HEK293 (cell line): ENCODE data around the gene CAMTA2.

ENCODE experiments used
- CTCF ChIA-PET: fragments of 350-600 bp; formaldehyde crosslinking; extraction: SDS; loops from one replicate; lab custom pipeline; 2021; ENCODE audit warnings: antibody characterized with exemption; lab: Yijun Ruan, JAX
- POLR2A ChIA-PET: fragments of 300-600 bp; formaldehyde crosslinking; extraction: SDS; loops from one replicate; lab custom pipeline; 2020; ENCODE audit warnings: antibody characterized with exemption, inconsistent platforms; lab: Yijun Ruan, JAX
- H3K27ac ChIP-seq: fragments of 200-500 bp; sonication (Bioruptor generic); 2 replicates; pipeline ENCODE4 v1.5.1; 2014; ENCODE audit warnings: low read depth, low read length, control low read depth, inconsistent platforms; ENCODE audit errors: extremely low read depth
- H3K36me3 ChIP-seq, 2 experiments: fragments of 200-500 bp in 1 of 2; sonication (Bioruptor generic) in 1 of 2; 1 replicate in 1 of 2; 2 replicates in 1 of 2; pipeline ENCODE4 v1.5.1; 2014 to 2017; ENCODE audit warnings: inconsistent platforms in 2 of 2, low read length in 2 of 2; ENCODE audit not compliant: control insufficient read depth in 2 of 2, insufficient read depth in 1 of 2
- H3K4me1 ChIP-seq: fragments of 200-500 bp; sonication (Bioruptor generic); 2 replicates; pipeline ENCODE4 v1.5.1; 2014; ENCODE audit warnings: mild to moderate bottlenecking, low read length, inconsistent platforms; ENCODE audit not compliant: control insufficient read depth, insufficient read depth
- H3K4me3 ChIP-seq: 2 replicates; pipeline ENCODE4 v1.5.1; 2011; ENCODE audit warnings: low read depth, mild to moderate bottlenecking, control low read depth, low read length, moderate library complexity
- H3K9me3 ChIP-seq: fragments of 200-500 bp; sonication (Bioruptor generic); 2 replicates; pipeline ENCODE4 v1.5.1; 2014; ENCODE audit warnings: low read depth, low read length, inconsistent platforms; ENCODE audit not compliant: control insufficient read depth, insufficient read depth
- GLIS2 ChIP-seq: fragments of 450-650 bp; formaldehyde crosslinking; IDR thresholded peaks from 2 replicates; pipeline ENCODE4 v1.5.1; 2016; ENCODE audit warnings: missing biosample characterization, missing genetic modification characterization
- HOXA7 ChIP-seq: sonication (generic); formaldehyde crosslinking; IDR thresholded peaks from 2 replicates; pipeline ENCODE4 v1.8.1; 2022; ENCODE audit warnings: missing genetic modification reagents, borderline replicate concordance
- HOXC10 ChIP-seq: sonication (generic); formaldehyde crosslinking; IDR thresholded peaks from 2 replicates; pipeline ENCODE4 v1.8.1; 2023; ENCODE audit warnings: mild to moderate bottlenecking, missing genetic modification reagents
- SCRT1 ChIP-seq: fragments of 450-650 bp; formaldehyde crosslinking; IDR thresholded peaks from 2 replicates; pipeline ENCODE4 v1.5.1; 2016; ENCODE audit warnings: missing biosample characterization, missing genetic modification characterization, borderline replicate concordance
- SCRT2 ChIP-seq: fragments of 450-650 bp; formaldehyde crosslinking; IDR thresholded peaks from 2 replicates; pipeline ENCODE4 v1.5.1; 2016; ENCODE audit warnings: missing biosample characterization, missing genetic modification characterization
- SP2 ChIP-seq: fragments of 450-650 bp; formaldehyde crosslinking; IDR thresholded peaks from 2 replicates; pipeline ENCODE4 v1.5.1; 2016; ENCODE audit warnings: missing biosample characterization, missing genetic modification characterization
- ZBTB1 ChIP-seq: fragments of 450-650 bp; formaldehyde crosslinking; IDR thresholded peaks from 2 replicates; pipeline ENCODE4 v1.5.1; 2016; ENCODE audit warnings: missing biosample characterization, missing genetic modification characterization
- ZBTB20 ChIP-seq: fragments of 450-650 bp; formaldehyde crosslinking; IDR thresholded peaks from 2 replicates; pipeline ENCODE4 v1.5.1; 2016; ENCODE audit warnings: missing biosample characterization, missing genetic modification characterization
- ZBTB8A ChIP-seq: fragments of 450-650 bp; formaldehyde crosslinking; IDR thresholded peaks from 2 replicates; pipeline ENCODE4 v1.5.1; 2016; ENCODE audit warnings: missing biosample characterization, missing genetic modification characterization
- ZFP37 ChIP-seq: fragments of 450-650 bp; formaldehyde crosslinking; IDR thresholded peaks from 2 replicates; pipeline ENCODE4 v1.5.1; 2016; ENCODE audit warnings: missing biosample characterization, missing genetic modification characterization
- ZFP41 ChIP-seq: fragments of 450-650 bp; formaldehyde crosslinking; IDR thresholded peaks from 2 replicates; pipeline ENCODE4 v1.5.1; 2016; ENCODE audit warnings: missing biosample characterization, missing genetic modification characterization, borderline replicate concordance
- ZNF121 ChIP-seq: fragments of 450-650 bp; formaldehyde crosslinking; IDR thresholded peaks from 2 replicates; pipeline ENCODE4 v1.5.1; 2016; ENCODE audit warnings: missing biosample characterization, missing genetic modification characterization
- ZNF133 ChIP-seq: fragments of 450-650 bp; formaldehyde crosslinking; IDR thresholded peaks from 2 replicates; pipeline ENCODE4 v1.5.1; 2016; ENCODE audit warnings: missing biosample characterization, missing genetic modification characterization
- ZNF140 ChIP-seq: fragments of 450-650 bp; formaldehyde crosslinking; IDR thresholded peaks from 2 replicates; pipeline ENCODE4 v1.5.1; 2016; ENCODE audit warnings: missing biosample characterization, missing genetic modification characterization
- ZNF174 ChIP-seq: fragments of 450-650 bp; formaldehyde crosslinking; IDR thresholded peaks from 2 replicates; pipeline ENCODE4 v1.5.0; 2017; ENCODE audit warnings: missing biosample characterization, mild to moderate bottlenecking, missing genetic modification characterization
- ZNF175 ChIP-seq: fragments of 450-650 bp; formaldehyde crosslinking; IDR thresholded peaks from 2 replicates; pipeline ENCODE4 v1.5.1; 2016; ENCODE audit warnings: missing biosample characterization, missing genetic modification characterization
- ZNF221 ChIP-seq: fragments of 450-650 bp; formaldehyde crosslinking; IDR thresholded peaks from 2 replicates; pipeline ENCODE4 v1.5.1; 2017; ENCODE audit warnings: missing biosample characterization, missing genetic modification characterization, borderline replicate concordance
- ZNF335 ChIP-seq: fragments of 450-650 bp; formaldehyde crosslinking; conservative IDR thresholded peaks from 2 replicates; pipeline ENCODE4 v1.5.1; 2016; ENCODE audit warnings: missing biosample characterization, missing genetic modification characterization
- ZNF350 ChIP-seq: fragments of 450-650 bp; formaldehyde crosslinking; IDR thresholded peaks from 2 replicates; pipeline ENCODE4 v1.5.0; 2017; ENCODE audit warnings: missing biosample characterization, mild to moderate bottlenecking, missing genetic modification characterization
- ZNF354C ChIP-seq: fragments of 450-650 bp; formaldehyde crosslinking; IDR thresholded peaks from 2 replicates; pipeline ENCODE4 v1.5.1; 2016; ENCODE audit warnings: missing biosample characterization, missing genetic modification characterization, low read depth, borderline replicate concordance
- ZNF426 ChIP-seq: fragments of 450-650 bp; formaldehyde crosslinking; IDR thresholded peaks from 2 replicates; pipeline ENCODE4 v1.5.1; 2017; ENCODE audit warnings: missing biosample characterization, missing genetic modification characterization, mild to moderate bottlenecking, inconsistent platforms, moderate library complexity
- ZNF514 ChIP-seq: fragments of 450-650 bp; formaldehyde crosslinking; IDR thresholded peaks from 2 replicates; pipeline ENCODE4 v1.5.1; 2016; ENCODE audit warnings: missing biosample characterization, missing genetic modification characterization
- ZNF561 ChIP-seq: fragments of 450-650 bp; IDR thresholded peaks from 2 replicates; pipeline ENCODE4 v1.5.1; 2018; ENCODE audit warnings: missing biosample characterization, missing genetic modification characterization, borderline replicate concordance
- ZNF621 ChIP-seq: fragments of 450-650 bp; formaldehyde crosslinking; IDR thresholded peaks from 2 replicates; pipeline ENCODE4 v1.5.1; 2017; ENCODE audit warnings: missing biosample characterization, missing genetic modification characterization
- ZNF660 ChIP-seq: fragments of 450-650 bp; IDR thresholded peaks from 2 replicates; pipeline ENCODE4 v1.5.1; 2018; ENCODE audit warnings: missing biosample characterization, mild to moderate bottlenecking, missing genetic modification characterization
- ZSCAN16 ChIP-seq: fragments of 450-650 bp; formaldehyde crosslinking; IDR thresholded peaks from 2 replicates; pipeline ENCODE4 v1.5.1; 2016; ENCODE audit warnings: missing biosample characterization, missing genetic modification characterization
- ZXDB ChIP-seq: fragments of 450-650 bp; formaldehyde crosslinking; IDR thresholded peaks from 2 replicates; pipeline ENCODE4 v1.5.1; 2016; ENCODE audit warnings: missing biosample characterization, missing genetic modification characterization
- TF ChIP-seq, protein P1 (sequence below): fragments of 450-650 bp; formaldehyde crosslinking; conservative IDR thresholded peaks from 2 replicates; pipeline ENCODE4 v1.5.1; 2016; ENCODE audit warnings: low read depth, missing biosample characterization, missing genetic modification characterization
- TF ChIP-seq, protein P2 (sequence below): fragments of 450-650 bp; formaldehyde crosslinking; IDR thresholded peaks from 2 replicates; pipeline ENCODE4 v1.5.1; 2016; ENCODE audit warnings: missing biosample characterization, missing genetic modification characterization
- TF ChIP-seq, protein P3 (sequence below): fragments of 450-650 bp; formaldehyde crosslinking; IDR thresholded peaks from 2 replicates; pipeline ENCODE4 v1.5.1; 2017; ENCODE audit warnings: missing biosample characterization, missing genetic modification characterization

The CAMTA2 gene

DNA sequence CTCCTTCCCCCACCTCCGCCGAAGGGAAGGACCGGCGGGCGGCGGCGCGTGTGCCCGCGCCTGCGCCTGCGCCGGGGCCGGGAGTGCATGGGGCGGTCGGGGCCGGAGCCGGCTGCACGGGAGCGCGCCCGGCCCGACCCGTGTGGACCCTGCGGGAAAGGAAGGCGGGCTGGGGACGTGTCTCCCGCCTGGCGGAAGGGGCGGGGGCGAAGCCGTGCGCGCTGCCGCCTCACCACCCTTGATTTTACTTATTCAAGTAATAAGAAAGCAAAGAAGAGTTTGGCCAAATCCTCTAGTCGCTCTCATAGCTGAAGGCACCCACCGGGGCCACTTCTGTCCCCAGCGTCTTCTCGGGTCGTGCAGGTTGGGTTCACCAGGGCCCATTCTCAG lies 38.5 kb downstream of the CAMTA2 start (continued):
- TF ChIP-seq SP2 (peak; percentile 46), ZNF175 (tag by site-specific recombination) (no peak), ZNF621 (tag by site-specific recombination) (no peak), ZNF354C (tag by site-specific recombination) (no peak), ZNF335 (tag by site-specific recombination) (peak; percentile 64; the same call in 1 of the 2 replicates), HOXA7 (no peak), ZBTB8A (tag by site-specific recombination) (no peak), GLIS2 (peak; percentile 43; the same call in 1 of the 2 replicates), ZNF221 (tag by site-specific recombination) (no peak), HOXC10 (CRISPR knock-in tag) (no peak), ZNF561 (tag by site-specific recombination) (0 out of 2 replicates have a peak, but pooled peaks have one; percentile 18), ZNF350 (tag by site-specific recombination) (no peak)
- TF ChIP-seq, all 188 proteins: peak for 10

DNA sequence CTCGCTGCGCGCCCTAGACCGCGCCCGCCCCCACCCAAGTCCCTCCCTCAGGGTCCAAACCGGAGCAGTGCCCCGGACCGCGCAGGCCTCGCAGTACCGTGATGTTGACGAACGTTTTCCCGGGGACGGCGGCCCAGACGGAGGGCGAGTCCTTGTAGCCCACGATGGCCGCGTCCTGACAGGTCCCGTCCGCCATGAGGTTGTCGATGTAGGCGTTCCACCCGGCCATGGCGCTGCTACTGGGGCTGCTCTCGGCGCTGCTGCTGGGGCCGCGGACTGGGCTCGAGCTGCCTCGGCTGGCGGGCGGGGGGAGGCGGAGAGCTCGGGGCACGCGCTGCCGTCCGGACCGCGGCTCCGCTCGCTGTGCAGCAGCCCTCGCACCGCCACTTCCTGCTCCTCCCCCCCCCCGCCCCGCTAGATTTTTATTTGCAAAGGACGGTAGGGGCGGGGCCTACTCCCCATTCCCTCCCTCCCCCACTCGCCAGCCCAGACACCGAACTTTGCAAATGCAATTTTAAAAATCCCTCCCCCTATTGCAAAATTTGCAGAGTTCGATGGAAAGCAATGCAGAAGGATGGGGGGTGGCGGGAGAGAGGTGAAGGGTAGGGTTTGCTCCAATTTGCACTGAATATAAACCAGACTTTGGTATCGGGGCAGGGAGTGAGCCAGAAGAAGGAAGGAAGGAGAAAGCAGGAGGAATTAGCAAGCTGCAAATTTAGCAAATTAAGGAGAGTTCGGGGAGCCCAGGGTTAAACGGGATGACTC lies 39.1 kb downstream of the CAMTA2 start, which contains the start of gene PFN1:
TSS of gene PFN1 (minus strand) at position 365 of the 765 bp plus-strand sequence. CDS start at position 229, 136 bp downstream.
- CTCF ChIA-PET, result interaction anchor here (0.7 to 1.2 kb wide), 2 partner anchors 9 to 31 kb away, joined by 3 to 4 read pairs; partner anchors contain the start of genes RNF167 and SLC25A11
- Histone ChIP-seq H3K27ac (peak within 1 kb of the TSS; percentile 99), H3K4me1 (peaks cover 21% of the 10 kb centered on the region), H3K9me3 (no peaks in the 10 kb centered on the region), H3K36me3 (peaks cover 22 to 39% of the 10 kb centered on the region in 2 experiments), H3K4me3 (peak within 1 kb of the TSS; percentile 97)
- POLR2A ChIA-PET, result interaction anchor here (0.7 to 17.9 kb wide), 14 partner anchors 9 to 238 kb away, joined by 3 to 358 read pairs (median 5); partner anchors contain the start of genes CAMTA2, INCA1, KIF1C and PLD2
- peak; percentile 5; the same call in 1 of the 2 replicates for TF ChIP-seq ZXDB (tag by site-specific recombination)
- TF ChIP-seq ZFP37 (tag by site-specific recombination), result peak; percentile 22; the same call in 1 of the 2 replicates
- peak; percentile 13; the same call in 1 of the 2 replicates for TF ChIP-seq ZBTB1 (tag by site-specific recombination)
- TF ChIP-seq SCRT2 (tag by site-specific recombination), result no peak
- no peak for TF ChIP-seq ZNF660 (tag by site-specific recombination)
- 0 out of 2 replicates have a peak, but pooled peaks have one; percentile 23 for TF ChIP-seq ZNF121
- TF ChIP-seq, protein P1, sequence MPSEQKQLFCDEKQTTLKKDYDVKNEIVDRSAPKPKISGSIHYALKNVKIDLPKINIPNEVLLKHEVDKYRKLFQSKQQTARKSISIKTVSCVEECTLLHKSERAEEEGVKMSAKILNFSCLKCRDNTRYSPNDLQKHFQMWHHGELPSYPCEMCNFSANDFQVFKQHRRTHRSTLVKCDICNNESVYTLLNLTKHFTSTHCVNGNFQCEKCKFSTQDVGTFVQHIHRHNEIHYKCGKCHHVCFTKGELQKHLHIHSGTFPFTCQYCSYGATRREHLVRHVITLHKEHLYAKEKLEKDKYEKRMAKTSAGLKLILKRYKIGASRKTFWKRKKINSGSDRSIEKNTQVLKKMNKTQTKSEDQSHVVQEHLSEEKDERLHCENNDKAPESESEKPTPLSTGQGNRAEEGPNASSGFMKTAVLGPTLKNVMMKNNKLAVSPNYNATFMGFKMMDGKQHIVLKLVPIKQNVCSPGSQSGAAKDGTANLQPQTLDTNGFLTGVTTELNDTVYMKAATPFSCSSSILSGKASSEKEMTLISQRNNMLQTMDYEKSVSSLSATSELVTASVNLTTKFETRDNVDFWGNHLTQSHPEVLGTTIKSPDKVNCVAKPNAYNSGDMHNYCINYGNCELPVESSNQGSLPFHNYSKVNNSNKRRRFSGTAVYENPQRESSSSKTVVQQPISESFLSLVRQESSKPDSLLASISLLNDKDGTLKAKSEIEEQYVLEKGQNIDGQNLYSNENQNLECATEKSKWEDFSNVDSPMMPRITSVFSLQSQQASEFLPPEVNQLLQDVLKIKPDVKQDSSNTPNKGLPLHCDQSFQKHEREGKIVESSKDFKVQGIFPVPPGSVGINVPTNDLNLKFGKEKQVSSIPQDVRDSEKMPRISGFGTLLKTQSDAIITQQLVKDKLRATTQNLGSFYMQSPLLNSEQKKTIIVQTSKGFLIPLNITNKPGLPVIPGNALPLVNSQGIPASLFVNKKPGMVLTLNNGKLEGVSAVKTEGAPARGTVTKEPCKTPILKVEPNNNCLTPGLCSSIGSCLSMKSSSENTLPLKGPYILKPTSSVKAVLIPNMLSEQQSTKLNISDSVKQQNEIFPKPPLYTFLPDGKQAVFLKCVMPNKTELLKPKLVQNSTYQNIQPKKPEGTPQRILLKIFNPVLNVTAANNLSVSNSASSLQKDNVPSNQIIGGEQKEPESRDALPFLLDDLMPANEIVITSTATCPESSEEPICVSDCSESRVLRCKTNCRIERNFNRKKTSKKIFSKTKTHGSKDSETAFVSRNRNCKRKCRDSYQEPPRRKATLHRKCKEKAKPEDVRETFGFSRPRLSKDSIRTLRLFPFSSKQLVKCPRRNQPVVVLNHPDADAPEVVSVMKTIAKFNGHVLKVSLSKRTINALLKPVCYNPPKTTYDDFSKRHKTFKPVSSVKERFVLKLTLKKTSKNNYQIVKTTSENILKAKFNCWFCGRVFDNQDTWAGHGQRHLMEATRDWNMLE (tag by site-specific recombination), result no peak
- no peak for TF ChIP-seq GLIS2
- no peak for TF ChIP-seq ZFP41 (tag by site-specific recombination)
- TF ChIP-seq ZBTB20 (tag by site-specific recombination), result peak; percentile 51; the same call in 1 of the 2 replicates
- no peak for TF ChIP-seq ZNF174 (tag by site-specific recombination)
- no peak for TF ChIP-seq SCRT1 (tag by site-specific recombination)
- TF ChIP-seq, protein P2, sequence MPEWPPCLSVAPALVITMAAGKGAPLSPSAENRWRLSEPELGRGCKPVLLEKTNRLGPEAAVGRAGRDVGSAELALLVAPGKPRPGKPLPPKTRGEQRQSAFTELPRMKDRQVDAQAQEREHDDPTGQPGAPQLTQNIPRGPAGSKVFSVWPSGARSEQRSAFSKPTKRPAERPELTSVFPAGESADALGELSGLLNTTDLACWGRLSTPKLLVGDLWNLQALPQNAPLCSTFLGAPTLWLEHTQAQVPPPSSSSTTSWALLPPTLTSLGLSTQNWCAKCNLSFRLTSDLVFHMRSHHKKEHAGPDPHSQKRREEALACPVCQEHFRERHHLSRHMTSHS, result no peak
- TF ChIP-seq ZNF133 (tag by site-specific recombination), result no peak
- no peak for TF ChIP-seq ZNF426 (tag by site-specific recombination)
- TF ChIP-seq ZNF140, result no peak
- TF ChIP-seq ZNF514 (tag by site-specific recombination), result no peak
- TF ChIP-seq, protein P3, sequence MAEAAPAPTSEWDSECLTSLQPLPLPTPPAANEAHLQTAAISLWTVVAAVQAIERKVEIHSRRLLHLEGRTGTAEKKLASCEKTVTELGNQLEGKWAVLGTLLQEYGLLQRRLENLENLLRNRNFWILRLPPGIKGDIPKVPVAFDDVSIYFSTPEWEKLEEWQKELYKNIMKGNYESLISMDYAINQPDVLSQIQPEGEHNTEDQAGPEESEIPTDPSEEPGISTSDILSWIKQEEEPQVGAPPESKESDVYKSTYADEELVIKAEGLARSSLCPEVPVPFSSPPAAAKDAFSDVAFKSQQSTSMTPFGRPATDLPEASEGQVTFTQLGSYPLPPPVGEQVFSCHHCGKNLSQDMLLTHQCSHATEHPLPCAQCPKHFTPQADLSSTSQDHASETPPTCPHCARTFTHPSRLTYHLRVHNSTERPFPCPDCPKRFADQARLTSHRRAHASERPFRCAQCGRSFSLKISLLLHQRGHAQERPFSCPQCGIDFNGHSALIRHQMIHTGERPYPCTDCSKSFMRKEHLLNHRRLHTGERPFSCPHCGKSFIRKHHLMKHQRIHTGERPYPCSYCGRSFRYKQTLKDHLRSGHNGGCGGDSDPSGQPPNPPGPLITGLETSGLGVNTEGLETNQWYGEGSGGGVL (tag by site-specific recombination), result peak; percentile 89
- TF ChIP-seq ZSCAN16 (tag by site-specific recombination), result 0 out of 2 replicates have a peak, but pooled peaks have one; percentile 12
